Loucy (cell line): Measurements from ENCODE around the gene RILPL2.

Source experiments
- H2AFZ ChIP-seq: fragments of 200-600 bp; sonication (generic); 2 replicates; pipeline ENCODE4 v1.6.0; 2016; ENCODE audit warnings: antibody characterized with exemption, mild to moderate bottlenecking, low read length, moderate library complexity
- H3F3A ChIP-seq: fragments of 200-600 bp; 2 replicates; pipeline ENCODE4 v1.6.0; 2016; ENCODE audit warnings: antibody characterized with exemption, low read depth, mild to moderate bottlenecking
- H3K27me3 ChIP-seq: fragments of 200-600 bp; sonication (generic); 2 replicates; pipeline ENCODE4 v1.6.1; 2014; ENCODE audit warnings: low read length, mild to moderate bottlenecking; ENCODE audit not compliant: insufficient read depth, poor library complexity, severe bottlenecking
- H3K36me3 ChIP-seq: fragments of 200-600 bp; sonication (generic); 2 replicates; pipeline ENCODE4 v1.6.1; 2016; ENCODE audit warnings: low read length; ENCODE audit not compliant: insufficient read depth
- H3K4me1 ChIP-seq: fragments of 200-600 bp; sonication (generic); 2 replicates; pipeline ENCODE4 v1.5.1; 2014; ENCODE audit warnings: low read length, mild to moderate bottlenecking; ENCODE audit not compliant: insufficient read depth, poor library complexity, severe bottlenecking
- H3K4me2 ChIP-seq: fragments of 200-600 bp; sonication (generic); 2 replicates; pipeline ENCODE4 v1.6.0; 2014; ENCODE audit warnings: antibody characterized with exemption, low read length, low read depth, mild to moderate bottlenecking; ENCODE audit not compliant: poor library complexity, severe bottlenecking
- H3K4me3 ChIP-seq: fragments of 200-600 bp; sonication (generic); 2 replicates; pipeline ENCODE4 v1.5.1; 2014; ENCODE audit warnings: low read length, mild to moderate bottlenecking, mixed read lengths; ENCODE audit not compliant: poor library complexity, severe bottlenecking
- H3K79me2 ChIP-seq: fragments of 200-600 bp; sonication (generic); 2 replicates; pipeline ENCODE4 v1.6.1; 2014; ENCODE audit warnings: low read length; ENCODE audit not compliant: insufficient read depth
- H3K9ac ChIP-seq: fragments of 200-600 bp; sonication (generic); 2 replicates; pipeline ENCODE4 v1.6.0; 2014; ENCODE audit warnings: mild to moderate bottlenecking, low read depth, low read length, moderate library complexity; ENCODE audit not compliant: poor library complexity, severe bottlenecking
- H3K9me2 ChIP-seq: fragments of 200-600 bp; sonication (generic); replicated peaks from 2 replicates; pipeline ENCODE4 v1.6.1; 2016; ENCODE audit warnings: low read depth, low read length, mixed read lengths
- H3K9me3 ChIP-seq: fragments of 200-600 bp; sonication (generic); 2 replicates; pipeline ENCODE4 v1.6.1; 2014; ENCODE audit warnings: mild to moderate bottlenecking, antibody characterized with exemption, low read length, low read depth; ENCODE audit not compliant: insufficient read depth
- H4K20me1 ChIP-seq: fragments of 200-600 bp; sonication (generic); 2 replicates; pipeline ENCODE4 v1.6.0; 2014; ENCODE audit warnings: antibody characterized with exemption, low read length, mild to moderate bottlenecking; ENCODE audit not compliant: insufficient read depth, poor library complexity, severe bottlenecking
- CTCF ChIP-seq: fragments of 200-600 bp; sonication (generic); conservative IDR thresholded peaks from 2 replicates; pipeline ENCODE4 v1.5.1; 2014; ENCODE audit warnings: mild to moderate bottlenecking, antibody characterized with exemption, low read length
- EZH2phosphoT487 ChIP-seq: fragments of 200-600 bp; IDR thresholded peaks from 2 replicates; pipeline ENCODE4 v1.6.1; 2018; ENCODE audit warnings: antibody characterized with exemption, mild to moderate bottlenecking, moderate library complexity, borderline replicate concordance

Gene RILPL2

GRCh38 chr12:123472438-123472849, 36.0 kb upstream of the RILPL2 start:
- Histone ChIP-seq H3F3A (no peaks in the 10 kb centered on the region), H3K79me2 (no peaks in the 10 kb centered on the region), H3K4me3 (no peak overlapping the region), H3K9ac (no peak overlapping the region), H4K20me1 (no peaks in the 10 kb centered on the region), H3K4me2 (no peak overlapping the region), H3K36me3 (no peaks in the 10 kb centered on the region; the same call in 1 of the 2 replicates), H3K27me3 (no peaks in the 10 kb centered on the region), H2AFZ (no peak overlapping the region), H3K9me3 (no peaks in the 10 kb centered on the region), H3K9me2 (no peaks in the 10 kb centered on the region), H3K4me1 (no peaks in the 10 kb centered on the region)
- TF ChIP-seq CTCF (no peak), EZH2phosphoT487 (no peak)

DNA sequence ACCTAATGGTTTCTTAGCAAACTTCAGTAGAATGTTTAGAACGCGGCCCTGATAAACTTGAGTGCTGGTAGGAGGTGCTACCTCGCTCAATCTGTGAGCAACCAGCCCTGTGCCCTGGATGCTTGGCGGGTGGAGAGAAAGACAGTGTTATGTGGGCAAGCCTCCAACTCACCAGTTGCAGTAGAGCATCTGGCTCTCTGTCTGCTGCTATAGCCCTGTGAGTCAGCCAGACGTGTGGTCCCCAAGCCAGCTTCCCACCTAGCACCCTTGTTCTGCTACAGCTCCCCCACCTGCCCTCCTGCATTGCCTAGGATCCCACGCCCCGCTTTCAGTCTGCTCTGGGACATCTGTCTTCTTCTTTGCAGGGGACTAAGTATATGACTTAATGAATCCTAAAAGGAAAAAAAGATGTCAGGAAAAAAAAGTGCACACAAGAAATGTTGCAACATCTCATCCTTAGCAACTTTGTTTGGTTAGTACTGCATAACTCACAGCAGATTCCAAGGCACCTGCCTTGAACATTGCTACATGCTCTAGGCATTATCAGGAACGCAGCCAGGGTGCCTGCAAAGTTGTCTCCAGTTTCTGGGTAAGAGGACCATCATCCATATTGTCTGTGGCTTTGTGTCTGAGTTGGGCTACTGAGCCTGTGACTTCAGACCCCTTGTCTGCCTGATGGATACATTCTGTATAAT, 35.0 kb upstream of the RILPL2 start:
- Histone ChIP-seq H3K4me3 (no peak overlapping the region), H3K79me2 (no peaks in the 10 kb centered on the region), H3F3A (no peaks in the 10 kb centered on the region), H3K4me2 (no peak overlapping the region), H3K9ac (no peak overlapping the region), H3K4me1 (no peaks in the 10 kb centered on the region), H2AFZ (no peak overlapping the region), H3K9me3 (no peaks in the 10 kb centered on the region), H3K27me3 (no peaks in the 10 kb centered on the region), H3K36me3 (no peaks in the 10 kb centered on the region; the same call in 1 of the 2 replicates), H4K20me1 (no peaks in the 10 kb centered on the region), H3K9me2 (no peaks in the 10 kb centered on the region)
- TF ChIP-seq CTCF, result no peak
- TF ChIP-seq EZH2phosphoT487, result no peak

DNA sequence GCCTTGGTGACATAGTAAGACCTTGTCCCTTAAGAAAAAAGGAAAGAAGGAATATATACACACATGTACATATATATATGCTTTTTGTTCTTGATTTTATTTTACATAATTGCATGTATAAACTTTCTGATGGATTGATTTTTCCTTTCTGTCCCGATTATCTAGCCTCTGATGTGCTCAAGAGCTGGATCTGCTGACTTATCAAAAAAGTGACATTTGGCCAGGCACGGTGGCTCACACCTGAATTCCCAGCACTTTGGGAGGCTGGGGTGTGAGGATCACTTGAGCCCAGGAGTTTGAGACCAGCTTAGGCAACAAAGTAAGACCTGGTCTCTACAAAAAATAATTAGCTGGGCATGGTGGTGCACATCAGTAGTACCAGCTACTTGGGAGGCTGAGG, 33.5 kb upstream of the RILPL2 start:
- H3K36me3 ChIP-seq, result peaks cover 4% of the 10 kb centered on the region; the same call in 1 of the 2 replicates
- H3K4me2 ChIP-seq, result no peak overlapping the region

More for the DNA sequence above, 33.5 kb upstream of the RILPL2 start:
- Histone ChIP-seq H2AFZ (no peak overlapping the region), H3K79me2 (peaks cover 7% of the 10 kb centered on the region; the same call in 1 of the 2 replicates), H3K4me1 (peaks cover 5% of the 10 kb centered on the region), H3K4me3 (no peak overlapping the region), H3K9me3 (no peaks in the 10 kb centered on the region), H4K20me1 (no peaks in the 10 kb centered on the region), H3K9ac (no peak overlapping the region), H3K9me2 (no peaks in the 10 kb centered on the region), H3F3A (no peaks in the 10 kb centered on the region), H3K27me3 (no peaks in the 10 kb centered on the region)
- TF ChIP-seq EZH2phosphoT487 (no peak), CTCF (no peak)
